Vagina (tissue), 2 donors: ENCODE data around the gene HRK.

Experiments
- CTCF ChIP-seq, 3 experiments: fragments of 450-650 bp in 2 of 3; fragments of 200-600 bp in 1 of 3; sonication (generic) in 1 of 3; IDR thresholded peaks; one replicate each; pipeline ENCODE4 v1.5.1; 2017 to 2019; ENCODE audit warnings: antibody characterized with exemption in 3 of 3, mild to moderate bottlenecking in 2 of 3, moderate library complexity in 2 of 3
- POLR2A ChIP-seq, 2 donors: fragments of 450-650 bp; IDR thresholded peaks; one replicate each; pipeline ENCODE4 v1.6.1; 2017; ENCODE audit warnings: antibody characterized with exemption in 2 of 2, mild to moderate bottlenecking in 2 of 2, moderate library complexity in 2 of 2
- POLR2AphosphoS5 ChIP-seq, 2 donors: sonication (generic); formaldehyde crosslinking; IDR thresholded peaks; one replicate each; pipeline ENCODE4 v1.9.0; 2017; ENCODE audit warnings: antibody characterized with exemption in 2 of 2, mild to moderate bottlenecking in 2 of 2, low read depth in 1 of 2; ENCODE audit not compliant: insufficient read depth in 1 of 2

- TF ChIP-seq POLR2AphosphoS5 (IDR thresholded peaks at IDR 0.05; ENCODE audit: insufficient read depth in 1 of 2, low read depth in 1 of 2) (no peak), CTCF (IDR thresholded peaks at IDR 0.05) (no peak), POLR2A (IDR thresholded peaks at IDR 0.05) (no peak)
Measured at GRCh38 chr12:116856729-116857128, 24.5 kb downstream of the HRK start.
